ENCODE data around the gene PAX3.

GRCh38 chr2:222306393-222307142 lies 7.8 kb upstream of the PAX3 start:
- TF ChIP-seq, protein P1, sequence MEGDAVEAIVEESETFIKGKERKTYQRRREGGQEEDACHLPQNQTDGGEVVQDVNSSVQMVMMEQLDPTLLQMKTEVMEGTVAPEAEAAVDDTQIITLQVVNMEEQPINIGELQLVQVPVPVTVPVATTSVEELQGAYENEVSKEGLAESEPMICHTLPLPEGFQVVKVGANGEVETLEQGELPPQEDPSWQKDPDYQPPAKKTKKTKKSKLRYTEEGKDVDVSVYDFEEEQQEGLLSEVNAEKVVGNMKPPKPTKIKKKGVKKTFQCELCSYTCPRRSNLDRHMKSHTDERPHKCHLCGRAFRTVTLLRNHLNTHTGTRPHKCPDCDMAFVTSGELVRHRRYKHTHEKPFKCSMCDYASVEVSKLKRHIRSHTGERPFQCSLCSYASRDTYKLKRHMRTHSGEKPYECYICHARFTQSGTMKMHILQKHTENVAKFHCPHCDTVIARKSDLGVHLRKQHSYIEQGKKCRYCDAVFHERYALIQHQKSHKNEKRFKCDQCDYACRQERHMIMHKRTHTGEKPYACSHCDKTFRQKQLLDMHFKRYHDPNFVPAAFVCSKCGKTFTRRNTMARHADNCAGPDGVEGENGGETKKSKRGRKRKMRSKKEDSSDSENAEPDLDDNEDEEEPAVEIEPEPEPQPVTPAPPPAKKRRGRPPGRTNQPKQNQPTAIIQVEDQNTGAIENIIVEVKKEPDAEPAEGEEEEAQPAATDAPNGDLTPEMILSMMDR (IDR thresholded peaks at IDR 0.05), result no peak
- no peak for TF ChIP-seq POLR2A (IDR thresholded peaks at IDR 0.05)

Data from Peyer's patch (tissue), 4 donors.